Lung (tissue), 12 donors: ENCODE measurements around the gene EPS8L2. TPM values are rescaled to one million over a fixed set of nuclear protein-coding genes. Genes with fewer than 3 reads are reported as not detected.

Experiments
- ATAC-seq: fragments of 200-7000 bp; cut with Tn5 transposase; one replicate; pipeline ENCODE4 v1.9.1; 2020; ENCODE audit warnings: moderate number of reproducible peaks; ENCODE audit not compliant: insufficient read depth, low FRiP score
- DNase-seq, 3 donors: peaks; one replicate each; pipeline ENCODE4 v3.0.0-alpha.2; 2013 to 2017
- H3K27ac ChIP-seq, 2 donors: one replicate each; pipeline ENCODE4 v1.5.1; 2013; ENCODE audit warnings: mild to moderate bottlenecking in 2 of 2, moderate library complexity in 2 of 2, control low read depth in 1 of 2, inconsistent platforms in 1 of 2, low read depth in 1 of 2, low read length in 1 of 2
- H3K27me3 ChIP-seq, 3 donors: one replicate each; pipeline ENCODE4 v1.5.1; 2013; ENCODE audit warnings: low read length in 2 of 3; ENCODE audit not compliant: control insufficient read depth in 3 of 3, insufficient read depth in 3 of 3
- H3K36me3 ChIP-seq, 4 donors: one replicate each; pipeline ENCODE4 v1.5.1; 2013; ENCODE audit warnings: low read length in 4 of 4, mild to moderate bottlenecking in 1 of 4, moderate library complexity in 1 of 4; ENCODE audit not compliant: control insufficient read depth in 4 of 4, insufficient read depth in 4 of 4
- H3K4me1 ChIP-seq, 5 donors: one replicate each; pipeline ENCODE4 v1.5.1; 2013; ENCODE audit warnings: low read length in 5 of 5, mild to moderate bottlenecking in 2 of 5, moderate library complexity in 1 of 5; ENCODE audit not compliant: control insufficient read depth in 5 of 5, insufficient read depth in 5 of 5
- H3K4me3 ChIP-seq: one replicate; pipeline ENCODE4 v1.5.1; 2013; ENCODE audit warnings: mild to moderate bottlenecking, control low read depth, moderate library complexity
- H3K9ac ChIP-seq, 2 donors: one replicate each; pipeline ENCODE4 v1.5.1; 2013; ENCODE audit warnings: low read length in 2 of 2, control low read depth in 1 of 2; ENCODE audit not compliant: insufficient read depth in 1 of 2
- H3K9me3 ChIP-seq, 4 donors: one replicate each; pipeline ENCODE4 v1.5.1; 2013; ENCODE audit warnings: low read length in 3 of 4, mild to moderate bottlenecking in 1 of 4, moderate library complexity in 1 of 4; ENCODE audit not compliant: control insufficient read depth in 4 of 4, insufficient read depth in 3 of 4
- WGBS, 2 donors: extraction: QIAGEN DNeasy Blood & Tissue Kit; methylation state at CpG; one replicate each; pipeline ENCODE4 v1.1.7; 2013; 5-methylcytosine and 5-hydroxymethylcytosine counted together
- polyA plus RNA-seq, 2 donors: library from polyadenylated mRNA; stranded (reverse); fragments of 200-250 nt; gene quantifications; one replicate each; pipeline ENCODE4 v1.2.1, GENCODE V29; 2013
- total RNA-seq, 2 donors: library from RNA; depleted of rRNA in 1 of 2; stranded (reverse); fragments of >200 nt in 1 of 2; gene quantifications; one replicate each; pipeline ENCODE4 v1.2.1, GENCODE V29; 2014 to 2021
- TF ChIP-seq, protein P1 (sequence below): IDR thresholded peaks from 2 replicates; pipeline ENCODE4 v1.5.1; 2012; ENCODE audit warnings: mild to moderate bottlenecking; ENCODE audit errors: control extremely low read depth, extremely low read depth
- donor health status: control.
- donor health status: control.
- donor health status: Bipolar disorder and iron deficiency.
- donor health status: healthy.
- donor health status: DM: yes; HTN: yes; CAD: no.

EPS8L2 gene
- total and polyA plus RNA-seq, 4 donors: 35.6 to 166 (median 103) TPM

DNA sequence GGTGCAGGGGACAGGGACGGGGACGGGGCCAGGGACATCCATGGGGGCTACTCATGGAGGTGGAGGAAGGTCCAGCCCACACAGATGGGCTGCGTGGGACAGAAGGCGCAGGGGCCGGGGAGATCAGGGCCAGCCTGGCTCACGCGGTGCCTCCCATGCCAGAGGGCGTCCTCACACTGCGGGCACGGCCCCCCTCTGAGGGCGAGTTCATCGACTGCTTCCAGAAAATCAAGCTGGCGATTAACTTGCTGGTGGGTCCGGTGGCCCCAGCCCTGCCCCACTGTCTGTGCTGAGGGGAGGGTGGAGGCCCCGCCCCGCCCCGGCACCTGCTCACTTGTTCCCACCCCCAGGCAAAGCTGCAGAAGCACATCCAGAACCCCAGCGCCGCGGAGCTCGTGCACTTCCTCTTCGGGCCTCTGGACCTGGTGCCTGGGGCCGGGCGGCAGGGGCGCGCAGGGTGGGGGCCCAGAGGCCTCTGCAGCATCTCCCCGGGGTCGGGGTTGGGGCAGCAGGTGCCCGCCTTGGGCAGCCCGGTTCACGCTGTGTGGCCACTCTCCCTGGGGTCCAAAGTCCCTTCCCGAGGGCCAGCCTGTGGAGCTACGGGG lies 15.8 kb downstream of the EPS8L2 start:
- DNase-seq (no peak), ATAC-seq (no peak)
- Histone ChIP-seq H3K9ac (no peak overlapping the region), H3K27me3 (peaks cover 0 to 26% (median 20%) of the 10 kb centered on the region in 3 donors), H3K27ac (no peak overlapping the region), H3K36me3 (peaks cover 0 to 20% (median 0%) of the 10 kb centered on the region in 4 donors), H3K9me3 (no peaks in the 10 kb centered on the region), H3K4me3 (no peak overlapping the region), H3K4me1 (peaks cover 0 to 7% (median 0%) of the 10 kb centered on the region in 5 donors)
- TF ChIP-seq, protein P1, sequence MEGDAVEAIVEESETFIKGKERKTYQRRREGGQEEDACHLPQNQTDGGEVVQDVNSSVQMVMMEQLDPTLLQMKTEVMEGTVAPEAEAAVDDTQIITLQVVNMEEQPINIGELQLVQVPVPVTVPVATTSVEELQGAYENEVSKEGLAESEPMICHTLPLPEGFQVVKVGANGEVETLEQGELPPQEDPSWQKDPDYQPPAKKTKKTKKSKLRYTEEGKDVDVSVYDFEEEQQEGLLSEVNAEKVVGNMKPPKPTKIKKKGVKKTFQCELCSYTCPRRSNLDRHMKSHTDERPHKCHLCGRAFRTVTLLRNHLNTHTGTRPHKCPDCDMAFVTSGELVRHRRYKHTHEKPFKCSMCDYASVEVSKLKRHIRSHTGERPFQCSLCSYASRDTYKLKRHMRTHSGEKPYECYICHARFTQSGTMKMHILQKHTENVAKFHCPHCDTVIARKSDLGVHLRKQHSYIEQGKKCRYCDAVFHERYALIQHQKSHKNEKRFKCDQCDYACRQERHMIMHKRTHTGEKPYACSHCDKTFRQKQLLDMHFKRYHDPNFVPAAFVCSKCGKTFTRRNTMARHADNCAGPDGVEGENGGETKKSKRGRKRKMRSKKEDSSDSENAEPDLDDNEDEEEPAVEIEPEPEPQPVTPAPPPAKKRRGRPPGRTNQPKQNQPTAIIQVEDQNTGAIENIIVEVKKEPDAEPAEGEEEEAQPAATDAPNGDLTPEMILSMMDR: no peak
- WGBS, 2 donors: 19 to 36% methylated on average over 29 to 33 of the region's 33 CpGs

DNA sequence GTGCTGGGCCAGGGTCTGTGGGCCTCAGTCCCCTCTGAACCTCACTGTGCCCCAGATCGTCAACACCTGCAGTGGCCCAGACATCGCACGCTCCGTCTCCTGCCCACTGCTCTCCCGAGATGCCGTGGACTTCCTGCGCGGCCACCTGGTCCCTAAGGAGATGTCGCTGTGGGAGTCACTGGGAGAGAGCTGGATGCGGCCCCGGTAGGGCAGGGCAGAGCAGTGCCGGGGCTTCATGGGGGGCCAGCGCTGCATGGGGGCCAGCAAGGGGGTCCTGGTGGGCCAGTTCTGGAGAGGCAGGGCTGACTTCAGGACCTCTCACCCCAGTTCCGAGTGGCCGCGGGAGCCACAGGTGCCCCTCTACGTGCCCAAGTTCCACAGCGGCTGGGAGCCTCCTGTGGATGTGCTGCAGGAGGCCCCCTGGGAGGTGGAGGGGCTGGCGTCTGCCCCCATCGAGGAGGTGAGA lies 16.3 kb downstream of the EPS8L2 start:
- TF ChIP-seq, protein P1: no peak
- no peak for DNase-seq
- ATAC-seq: no peak
- Histone ChIP-seq H3K27ac (no peak overlapping the region), H3K4me3 (no peak overlapping the region), H3K36me3 (peaks cover 0 to 20% (median 0%) of the 10 kb centered on the region in 4 donors), H3K4me1 (peaks cover 0 to 7% (median 0%) of the 10 kb centered on the region in 5 donors), H3K9ac (no peak overlapping the region), H3K9me3 (no peaks in the 10 kb centered on the region), H3K27me3 (peaks cover 0 to 26% (median 20%) of the 10 kb centered on the region in 3 donors)
- 73 to 79% methylated on average over 13 to 20 of the region's 20 CpGs for WGBS, 2 donors

DNA sequence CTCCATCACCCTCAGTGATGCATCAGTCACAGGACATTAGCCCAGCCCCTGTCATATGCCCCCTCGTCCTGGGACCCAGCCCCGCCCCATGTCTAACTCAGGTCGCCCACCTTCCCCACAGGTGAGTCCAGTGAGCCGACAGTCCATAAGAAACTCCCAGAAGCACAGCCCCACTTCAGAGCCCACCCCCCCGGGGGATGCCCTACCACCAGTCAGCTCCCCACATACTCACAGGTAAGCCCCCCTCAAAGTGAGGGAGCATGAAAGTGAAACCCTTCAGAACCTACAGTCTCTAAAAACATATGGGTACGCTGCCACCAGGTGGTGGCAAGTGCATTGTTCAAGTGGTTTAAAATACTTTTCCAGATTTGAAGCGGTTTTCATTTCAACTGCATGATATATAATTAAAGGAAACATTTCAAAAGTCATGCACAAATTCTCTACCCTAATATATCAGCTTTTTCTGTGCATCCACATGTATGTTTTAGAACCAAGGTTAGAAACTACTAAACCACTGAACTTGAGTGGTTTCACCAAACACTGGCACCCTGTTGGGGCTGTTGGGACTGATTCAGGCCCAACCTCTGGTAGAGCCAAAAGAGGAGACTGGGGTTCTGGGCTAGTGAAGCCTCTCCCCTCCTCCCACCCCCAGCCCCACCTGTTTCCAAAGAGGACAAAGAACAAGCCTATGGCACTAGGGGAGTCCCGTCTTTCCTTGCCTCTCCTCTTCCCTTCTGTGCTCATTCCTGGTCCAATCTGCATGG lies 17.3 kb downstream of the EPS8L2 start:
- DNase-seq (no peak), ATAC-seq (no peak)
- H3K36me3 ChIP-seq: peaks cover 0 to 20% (median 0%) of the 10 kb centered on the region in 4 donors
- no peak overlapping the region for H3K4me3 ChIP-seq
- H3K27ac ChIP-seq: no peak overlapping the region
- no peak overlapping the region for H3K9ac ChIP-seq
- peaks cover 0 to 12% (median 0%) of the 10 kb centered on the region in 5 donors for H3K4me1 ChIP-seq
- WGBS, 2 donors: 51 to 53% methylated on average over 8 of the region's 8 CpGs
- TF ChIP-seq, protein P1: peak; percentile 36
- peaks cover 0 to 26% (median 20%) of the 10 kb centered on the region in 3 donors for H3K27me3 ChIP-seq
- H3K9me3 ChIP-seq: no peaks in the 10 kb centered on the region
